ENCODE measurements around the gene UBE2L6. TPM values are rescaled to one million over a fixed set of nuclear protein-coding genes. Genes with fewer than 3 reads are reported as not detected.

UBE2L6 gene
- total and polyA plus RNA-seq, 2 of the 4 experiments (the other 2 are of a cell fraction): 37.5 to 46.7 TPM

- in situ Hi-C loops (cut with MboI; ENCODE audit: low sequenced_read_pairs): loop anchor here (5.0 kb wide), 2 partner anchors 72 to 187 kb away; no protein-coding TSS in a partner anchor
- intact Hi-C loops (cut with micrococcal nuclease): no loop called here
Measured at GRCh38 chr11:57529012-57529411, 38.5 kb downstream of the UBE2L6 start.

More at GRCh38 chr11:57529012-57529411, 38.5 kb downstream of the UBE2L6 start:
- Histone ChIP-seq H4K20me1 (ENCODE audit: insufficient read depth, low read length) (peaks cover 8% of the 10 kb centered on the region; the same call in 1 of the 2 replicates), H3K27me3 (ENCODE audit: control insufficient read depth, insufficient read depth, low read length) (no peaks in the 10 kb centered on the region), H2AK5ac (ENCODE audit: low read depth, low read length) (no peak overlapping the region), H2BK120ac (ENCODE audit: low read depth, low read length) (no peak overlapping the region), H4K5ac (ENCODE audit: low read depth, low read length) (no peak overlapping the region), H3K9me3 (ENCODE audit: control insufficient read depth, insufficient read depth, low read length) (no peaks in the 10 kb centered on the region), H3K79me1 (ENCODE audit: low read depth in 1 of 2, low read length in 2 of 2) (peaks cover 21 to 33% of the 10 kb centered on the region in 2 experiments), H4K91ac (ENCODE audit: insufficient read depth, low read depth, low read length) (no peak overlapping the region), H2BK5ac (ENCODE audit: low read depth, low read length, poor library complexity, severe bottlenecking) (no peak overlapping the region), H3K9ac (ENCODE audit: low read depth, low read length) (no peak overlapping the region), H2AFZ (replicated peaks; ENCODE audit: low read length, poor library complexity) (no peak overlapping the region), H3K18ac (ENCODE audit: low read depth, low read length) (no peak overlapping the region), H3K56ac (ENCODE audit: extremely low read depth, insufficient read depth, low read length) (no peak overlapping the region), H3K23ac (ENCODE audit: low read depth, low read length) (no peak overlapping the region), H2AK9ac (replicated peaks; ENCODE audit: low read depth, low read length, poor library complexity) (no peak overlapping the region), H3K4me3 (ENCODE audit: insufficient read depth, low read depth, low read length) (no peak overlapping the region), H3K36me3 (ENCODE audit: control insufficient read depth, insufficient read depth, low read length) (peaks cover 4% of the 10 kb centered on the region; the same call in 1 of the 2 replicates), H3K4ac (ENCODE audit: low read depth, low read length) (no peak overlapping the region), H3K4me1 (ENCODE audit: control insufficient read depth, insufficient read depth, low read length) (peaks cover 5% of the 10 kb centered on the region; the same call in 1 of the 2 replicates), H4K8ac (ENCODE audit: low read depth in 2 of 2, low read length in 2 of 2) (no peak overlapping the region), H3K4me2 (ENCODE audit: low read depth, low read length) (no peak overlapping the region), H2BK20ac (ENCODE audit: low read depth, low read length) (no peak overlapping the region), H3K14ac (replicated peaks; ENCODE audit: low read depth, low read length) (no peak overlapping the region), H3K27ac (ENCODE audit: insufficient read depth, low read length) (no peak overlapping the region), H2BK15ac (ENCODE audit: low read depth, low read length) (no peak overlapping the region), H3K9me1 (ENCODE audit: insufficient read depth, low read length) (no peaks in the 10 kb centered on the region)
- TF ChIP-seq CEBPB (IDR thresholded peaks at IDR 0.05; ENCODE audit: low read depth, low read length): no peak
- no peak for TF ChIP-seq RFX5 (IDR thresholded peaks at IDR 0.05; ENCODE audit: low read depth, low read length)
- no peak for TF ChIP-seq RCOR1 (IDR thresholded peaks at IDR 0.05; ENCODE audit: insufficient replicate concordance, low read length)
- TF ChIP-seq POLR2A (IDR thresholded peaks at IDR 0.05; ENCODE audit: low read depth, low read length): no peak
- no peak for TF ChIP-seq BHLHE40 (IDR thresholded peaks at IDR 0.05; ENCODE audit: low read depth, low read length)
- TF ChIP-seq MAZ (IDR thresholded peaks at IDR 0.05; ENCODE audit: borderline replicate concordance, low read depth, low read length): no peak
- no peak for TF ChIP-seq RAD21 (IDR thresholded peaks at IDR 0.05; ENCODE audit: low read length)
- no peak for TF ChIP-seq ELK1 (IDR thresholded peaks at IDR 0.05; ENCODE audit: borderline replicate concordance, low read depth, low read length)
- no peak for TF ChIP-seq CTCF (conservative IDR thresholded peaks at IDR 0.05; ENCODE audit: low read depth, low read length)
- no peak for TF ChIP-seq FOS (IDR thresholded peaks at IDR 0.05; ENCODE audit: low read depth, low read length)
- no peak for TF ChIP-seq MXI1 (IDR thresholded peaks at IDR 0.05; ENCODE audit: borderline replicate concordance, low read depth, low read length)
- TF ChIP-seq SMC3 (IDR thresholded peaks at IDR 0.05; ENCODE audit: low read depth, low read length): no peak
- no peak for TF ChIP-seq CHD1 (IDR thresholded peaks at IDR 0.05; ENCODE audit: low read depth, low read length)
- dilution Hi-C loops (cut with HindIII; ENCODE audit: low sequenced_read_pairs, unreplicated experiment): no loop called here
- ChIA-PET POLR2A (ENCODE audit: unreplicated experiment) (interaction anchor here (0.6 kb wide), 1 partner anchor 193 kb away, joined by 3 read pairs; the partner anchor contains the start of gene SSRP1), CTCF (interaction anchor here (1.5 kb wide), 1 partner anchor 71 kb away, joined by 3 read pairs; no protein-coding TSS in a partner anchor)
- DNase-seq: no peak
- no TSS peak for BruUV-seq (replicated peaks)
- no peak for ATAC-seq (ENCODE audit: low read depth)

Data from IMR-90 (cell line).